Omental fat pad (tissue), 4 donors: ENCODE data around the gene S1PR1. TPM values are rescaled to one million over a fixed set of nuclear protein-coding genes. Genes with fewer than 3 reads are reported as not detected.
A peak's percentile ranks its signal among the peaks of the same experiment; 100 is the strongest.
"Not testable (repeated sequence)": the region's sequence is repeated elsewhere in the genome, so short reads cannot be mapped to it uniquely, and the experiment has no call there.

Source experiments
- ATAC-seq: fragments of 150-250 bp; one replicate; pipeline ENCODE4 v1.9.1; 2016; ENCODE audit warnings: mild to moderate bottlenecking, moderate library complexity; ENCODE audit not compliant: low FRiP score
- DNase-seq: peaks from one replicate; pipeline ENCODE4 v3.0.0-alpha.2; 2019; ENCODE audit warnings: low spot score
- total RNA-seq, 4 donors: library from RNA; depleted of rRNA; stranded (reverse); fragments of >200 nt; gene quantifications; one replicate each; pipeline ENCODE4 v1.1.0, GENCODE V29; 2016
- TF ChIP-seq, protein P1 (sequence below), 3 donors: fragments of 450-650 bp; IDR thresholded peaks; one replicate each; pipeline ENCODE4 v1.5.1; 2016 to 2017; ENCODE audit warnings: antibody characterized with exemption in 3 of 3, mild to moderate bottlenecking in 3 of 3, moderate library complexity in 2 of 3

Gene S1PR1
- total RNA-seq, 4 donors from 2014 or later: 44.3 to 236 (median 161) TPM

GRCh38 chr1:101221945-101222429 is 14.8 kb upstream of the S1PR1 start:
- DNase-seq (no peak), ATAC-seq (no peak)
- TF ChIP-seq, protein P1, sequence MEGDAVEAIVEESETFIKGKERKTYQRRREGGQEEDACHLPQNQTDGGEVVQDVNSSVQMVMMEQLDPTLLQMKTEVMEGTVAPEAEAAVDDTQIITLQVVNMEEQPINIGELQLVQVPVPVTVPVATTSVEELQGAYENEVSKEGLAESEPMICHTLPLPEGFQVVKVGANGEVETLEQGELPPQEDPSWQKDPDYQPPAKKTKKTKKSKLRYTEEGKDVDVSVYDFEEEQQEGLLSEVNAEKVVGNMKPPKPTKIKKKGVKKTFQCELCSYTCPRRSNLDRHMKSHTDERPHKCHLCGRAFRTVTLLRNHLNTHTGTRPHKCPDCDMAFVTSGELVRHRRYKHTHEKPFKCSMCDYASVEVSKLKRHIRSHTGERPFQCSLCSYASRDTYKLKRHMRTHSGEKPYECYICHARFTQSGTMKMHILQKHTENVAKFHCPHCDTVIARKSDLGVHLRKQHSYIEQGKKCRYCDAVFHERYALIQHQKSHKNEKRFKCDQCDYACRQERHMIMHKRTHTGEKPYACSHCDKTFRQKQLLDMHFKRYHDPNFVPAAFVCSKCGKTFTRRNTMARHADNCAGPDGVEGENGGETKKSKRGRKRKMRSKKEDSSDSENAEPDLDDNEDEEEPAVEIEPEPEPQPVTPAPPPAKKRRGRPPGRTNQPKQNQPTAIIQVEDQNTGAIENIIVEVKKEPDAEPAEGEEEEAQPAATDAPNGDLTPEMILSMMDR (IDR thresholded peaks at IDR 0.05): no peak

- ATAC-seq: no peak
- DNase-seq: no peak
- TF ChIP-seq, protein P1 (IDR thresholded peaks at IDR 0.05): no peak
These were observed 9.0 kb upstream of the S1PR1 start for GRCh38 chr1:101227837-101228236.

DNA sequence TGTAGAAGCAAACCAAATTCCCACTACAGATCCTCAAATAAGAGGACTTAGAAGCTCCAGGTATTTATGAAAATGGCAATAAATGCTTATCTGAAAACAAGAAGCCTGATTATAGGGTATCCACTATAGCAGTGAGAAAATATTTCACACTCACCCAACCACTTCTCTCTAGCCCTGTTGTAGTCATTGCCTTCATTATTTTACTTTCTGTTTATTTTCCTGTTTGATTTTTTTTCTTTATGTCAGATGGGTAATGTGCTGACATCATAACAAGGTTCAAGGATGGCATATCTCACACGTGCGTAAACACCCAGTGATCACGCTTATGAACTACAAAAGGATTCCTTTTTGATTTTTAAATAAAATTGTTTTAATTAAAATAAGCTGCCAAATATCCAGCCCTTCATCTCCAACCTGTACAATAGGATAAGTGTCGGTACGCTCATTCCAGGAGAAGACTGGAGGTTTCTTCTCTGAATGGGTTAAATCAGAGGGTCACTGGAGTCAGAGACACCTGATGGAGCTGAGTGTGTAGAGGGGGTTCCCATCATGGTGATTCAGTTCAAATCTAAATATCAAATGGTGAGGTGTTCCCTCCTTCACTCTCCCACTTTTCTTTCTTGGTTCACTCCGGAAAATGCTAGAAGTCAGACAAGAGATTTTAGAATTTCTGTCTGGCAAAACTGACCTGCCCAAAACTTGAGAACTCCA is 8.2 kb upstream of the S1PR1 start:
- DNase-seq (no peak), ATAC-seq (no peak)
- TF ChIP-seq, protein P1 (IDR thresholded peaks at IDR 0.05): no peak

- not testable (repeated sequence) for ATAC-seq, DNase-seq
These were observed 4.6 kb upstream of the S1PR1 start for GRCh38 chr1:101232182-101232581.

DNA sequence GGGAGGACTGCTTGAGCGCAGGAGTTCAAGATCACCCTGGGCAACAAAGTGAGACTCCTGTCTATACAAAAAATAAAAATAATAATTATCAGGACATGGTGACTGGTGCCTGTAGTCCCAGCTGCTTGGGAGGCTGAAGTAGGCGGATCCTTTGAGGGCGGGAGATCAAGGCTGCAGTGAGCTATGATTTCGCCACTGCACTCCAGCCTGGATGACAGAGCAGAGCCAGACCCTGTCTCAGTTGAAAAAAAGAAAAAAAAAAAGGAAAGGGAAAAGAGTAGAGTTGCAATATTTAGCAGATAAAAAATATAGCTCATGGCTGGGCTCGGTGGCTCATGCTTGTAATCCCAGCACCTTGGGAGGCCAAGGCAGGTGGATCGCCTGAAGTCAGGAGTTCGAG is 3.3 kb upstream of the S1PR1 start:
- ATAC-seq: no peak
- no peak for DNase-seq
- TF ChIP-seq, protein P1 (IDR thresholded peaks at IDR 0.05): no peak

DNA sequence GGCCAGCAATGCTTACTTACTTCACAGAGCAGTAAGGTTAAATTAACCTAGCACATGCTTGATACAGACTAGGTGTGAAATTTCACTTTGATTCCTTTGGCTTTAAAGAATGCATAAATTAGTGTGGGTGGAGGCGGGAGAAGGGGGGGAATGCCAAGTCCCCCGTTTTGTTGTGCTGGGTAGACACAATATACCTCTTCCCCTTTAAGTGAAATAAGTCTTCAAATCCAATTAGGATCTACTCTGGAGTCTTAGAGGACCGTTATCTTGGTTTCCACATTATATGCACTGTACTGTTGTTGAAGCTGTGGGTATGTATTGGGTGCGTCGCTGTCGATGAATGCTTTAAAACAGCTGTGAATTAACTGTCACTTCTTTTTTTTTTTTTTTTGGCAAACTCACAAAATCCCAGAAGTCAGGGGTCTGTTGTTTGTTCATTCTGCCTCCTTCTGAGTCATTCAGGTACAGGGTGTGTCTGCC is 1.6 kb upstream of the S1PR1 start:
- ATAC-seq (no peak), DNase-seq (no peak)
- TF ChIP-seq, protein P1 (IDR thresholded peaks at IDR 0.05): no peak

DNA sequence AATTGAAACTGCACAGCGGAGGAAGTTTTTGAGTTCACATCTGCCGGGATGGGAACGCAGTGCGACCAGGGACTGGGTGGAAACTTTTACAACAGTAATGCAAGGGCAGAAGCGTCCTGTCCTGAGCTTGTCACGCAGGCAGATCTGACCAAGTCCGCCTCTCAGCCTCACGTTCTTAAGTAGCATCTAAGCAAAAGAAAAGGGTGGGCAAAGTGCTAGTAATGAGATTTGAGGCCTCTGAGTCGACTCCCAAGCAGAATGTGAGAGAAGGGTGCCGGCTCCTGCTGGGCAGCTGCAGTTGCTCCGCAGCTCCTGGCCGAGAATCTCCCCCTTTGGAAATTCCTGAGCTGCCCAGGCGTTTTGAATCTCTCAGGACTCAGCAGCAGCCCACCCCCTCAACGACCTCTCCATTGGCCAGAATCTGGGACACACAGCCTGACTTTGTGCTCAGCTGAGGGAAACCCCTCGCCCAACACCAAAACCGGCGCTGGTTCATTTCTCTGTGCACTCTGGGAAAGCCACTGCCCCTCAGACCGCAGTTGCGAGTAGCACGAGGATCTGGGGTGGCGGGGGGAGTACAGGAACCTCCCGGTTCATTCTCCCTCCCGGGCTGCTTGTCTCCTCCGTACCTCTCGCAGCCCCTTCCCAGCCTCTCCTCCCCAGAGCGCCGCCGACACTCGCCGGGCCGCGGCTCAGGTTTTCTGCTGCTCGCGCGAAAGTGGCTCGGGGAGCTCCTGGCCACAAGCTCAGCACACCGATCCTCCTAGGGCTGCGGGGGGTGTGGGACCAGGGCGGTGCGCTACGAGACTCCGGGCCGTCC is 913 bp upstream of the S1PR1 start:
- TF ChIP-seq, protein P1 (IDR thresholded peaks at IDR 0.05): no peak
- DNase-seq: no peak

More for the DNA sequence above, 913 bp upstream of the S1PR1 start:
- peak; percentile 59 for ATAC-seq
